ENCODE results near the gene ERC2.

ERC2 gene

DNA sequence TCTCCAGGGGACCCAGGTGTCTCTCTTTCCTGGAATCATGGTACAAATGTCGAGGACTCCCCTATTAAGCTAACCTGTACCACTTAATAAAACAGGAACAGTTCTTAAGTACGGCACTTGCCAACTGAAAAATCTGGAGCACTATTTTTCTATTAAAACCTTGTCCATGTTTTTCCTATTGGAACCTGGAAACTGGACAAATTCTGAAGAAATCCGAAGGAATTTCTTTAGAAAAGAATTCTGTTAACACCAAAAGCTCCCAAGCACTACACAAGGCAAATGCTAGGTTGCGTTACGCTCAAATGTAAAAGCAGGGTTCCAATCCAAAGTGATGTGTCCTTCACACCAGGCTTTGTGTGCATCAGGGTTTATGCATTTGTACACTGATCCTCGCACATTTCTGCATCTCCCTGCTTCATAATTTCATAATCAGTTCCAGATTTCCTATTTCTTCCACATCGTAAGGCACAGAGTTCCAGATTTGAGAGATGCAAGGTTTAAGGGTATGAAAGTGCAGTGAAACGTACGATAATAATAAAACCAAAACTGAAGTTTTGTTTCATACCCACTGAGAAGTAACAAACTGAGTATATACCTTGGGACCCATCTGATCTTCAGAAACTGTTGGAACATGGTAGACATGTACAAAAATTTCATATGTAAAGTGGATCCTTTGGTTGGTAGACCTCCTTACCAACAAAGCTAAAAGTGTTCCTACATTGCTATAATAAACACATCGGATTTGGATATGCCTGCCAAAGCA is 849.0 kb downstream of the ERC2 start:
- DNase-seq (ENCODE audit: low read depth), result peak; percentile 57
- no peak overlapping the region for H3K4me3 ChIP-seq (ENCODE audit: low read length)
- TF ChIP-seq, protein P1, sequence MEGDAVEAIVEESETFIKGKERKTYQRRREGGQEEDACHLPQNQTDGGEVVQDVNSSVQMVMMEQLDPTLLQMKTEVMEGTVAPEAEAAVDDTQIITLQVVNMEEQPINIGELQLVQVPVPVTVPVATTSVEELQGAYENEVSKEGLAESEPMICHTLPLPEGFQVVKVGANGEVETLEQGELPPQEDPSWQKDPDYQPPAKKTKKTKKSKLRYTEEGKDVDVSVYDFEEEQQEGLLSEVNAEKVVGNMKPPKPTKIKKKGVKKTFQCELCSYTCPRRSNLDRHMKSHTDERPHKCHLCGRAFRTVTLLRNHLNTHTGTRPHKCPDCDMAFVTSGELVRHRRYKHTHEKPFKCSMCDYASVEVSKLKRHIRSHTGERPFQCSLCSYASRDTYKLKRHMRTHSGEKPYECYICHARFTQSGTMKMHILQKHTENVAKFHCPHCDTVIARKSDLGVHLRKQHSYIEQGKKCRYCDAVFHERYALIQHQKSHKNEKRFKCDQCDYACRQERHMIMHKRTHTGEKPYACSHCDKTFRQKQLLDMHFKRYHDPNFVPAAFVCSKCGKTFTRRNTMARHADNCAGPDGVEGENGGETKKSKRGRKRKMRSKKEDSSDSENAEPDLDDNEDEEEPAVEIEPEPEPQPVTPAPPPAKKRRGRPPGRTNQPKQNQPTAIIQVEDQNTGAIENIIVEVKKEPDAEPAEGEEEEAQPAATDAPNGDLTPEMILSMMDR (conservative IDR thresholded peaks at IDR 0.05; ENCODE audit: low read length), result no peak

DNA sequence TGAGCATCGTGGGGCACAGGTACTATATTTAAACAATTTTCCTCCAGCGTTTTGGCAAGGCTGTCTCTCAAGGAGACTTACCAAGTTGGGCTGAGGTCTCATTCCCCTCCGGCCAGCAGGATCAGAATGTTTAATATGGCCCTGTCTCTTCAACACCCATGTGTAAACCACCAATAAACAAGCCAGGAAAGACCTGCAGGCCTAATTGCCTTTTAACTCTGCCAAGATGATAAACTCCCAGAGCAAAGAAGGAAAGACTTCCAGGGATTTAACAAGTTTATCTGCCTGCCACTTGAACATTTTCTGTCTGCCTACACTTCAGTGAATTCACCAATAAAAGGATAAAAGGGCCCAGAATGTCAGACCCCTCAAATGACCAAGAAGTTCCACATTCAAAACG is 850.9 kb downstream of the ERC2 start:
- TF ChIP-seq, protein P1 (conservative IDR thresholded peaks at IDR 0.05; ENCODE audit: low read length), result no peak
- DNase-seq (ENCODE audit: low read depth), result no peak
- no peak overlapping the region for H3K4me3 ChIP-seq (ENCODE audit: low read length)

DNA sequence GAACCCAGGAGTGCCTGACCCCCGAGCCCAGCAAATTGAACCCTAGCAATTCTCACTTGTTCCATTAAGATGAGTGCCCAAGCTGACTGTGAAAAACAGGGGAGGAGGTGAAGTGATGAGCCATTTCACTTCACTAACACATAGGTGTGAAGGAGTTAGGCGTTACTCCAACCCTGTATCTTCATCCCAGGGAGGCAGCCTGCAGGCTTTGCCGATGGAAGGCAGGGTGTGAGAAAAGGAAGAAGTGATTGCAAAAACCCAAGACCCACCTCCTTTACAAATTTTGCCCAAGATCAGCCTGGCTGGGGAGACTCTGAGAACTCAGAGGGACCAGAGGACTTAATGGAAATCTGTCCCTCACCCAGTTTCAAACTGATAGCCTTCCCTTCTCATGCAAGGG is 851.5 kb downstream of the ERC2 start:
- TF ChIP-seq, protein P1 (conservative IDR thresholded peaks at IDR 0.05; ENCODE audit: low read length), result no peak
- H3K4me3 ChIP-seq (ENCODE audit: low read length), result no peak overlapping the region
- no peak for DNase-seq (ENCODE audit: low read depth)

DNA sequence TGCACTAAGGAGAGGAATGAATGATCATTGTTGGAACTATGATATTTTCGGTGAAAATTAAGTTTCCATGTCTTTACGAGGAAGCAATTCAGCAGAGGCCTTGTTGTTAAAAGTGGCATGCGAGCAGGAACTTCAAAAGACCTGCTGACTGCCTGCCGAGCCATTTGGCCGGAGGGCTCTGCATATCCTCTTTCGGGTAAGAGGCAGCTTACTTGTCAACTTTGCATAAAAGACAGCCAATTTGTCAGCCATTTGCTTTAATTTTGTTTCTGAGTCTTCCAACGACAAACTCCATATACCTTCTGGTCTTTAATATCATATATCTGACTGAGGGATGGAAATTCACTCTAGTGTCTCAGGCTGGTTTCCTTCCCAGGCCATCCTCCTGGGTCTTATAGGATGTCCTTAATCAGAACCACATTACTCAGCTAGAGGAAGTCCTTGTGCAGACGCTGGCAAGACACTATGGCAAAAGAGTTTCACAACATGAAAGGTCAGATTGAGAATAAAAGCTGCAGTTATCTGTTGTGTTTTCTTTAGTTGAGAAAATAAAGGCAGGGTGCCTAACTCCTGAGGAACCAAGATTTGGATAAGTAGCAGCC is 852.5 kb downstream of the ERC2 start:
- TF ChIP-seq, protein P1 (conservative IDR thresholded peaks at IDR 0.05; ENCODE audit: low read length), result no peak
- no peak overlapping the region for H3K4me3 ChIP-seq (ENCODE audit: low read length)
- peak; percentile 38 for DNase-seq (ENCODE audit: low read depth)

DNA sequence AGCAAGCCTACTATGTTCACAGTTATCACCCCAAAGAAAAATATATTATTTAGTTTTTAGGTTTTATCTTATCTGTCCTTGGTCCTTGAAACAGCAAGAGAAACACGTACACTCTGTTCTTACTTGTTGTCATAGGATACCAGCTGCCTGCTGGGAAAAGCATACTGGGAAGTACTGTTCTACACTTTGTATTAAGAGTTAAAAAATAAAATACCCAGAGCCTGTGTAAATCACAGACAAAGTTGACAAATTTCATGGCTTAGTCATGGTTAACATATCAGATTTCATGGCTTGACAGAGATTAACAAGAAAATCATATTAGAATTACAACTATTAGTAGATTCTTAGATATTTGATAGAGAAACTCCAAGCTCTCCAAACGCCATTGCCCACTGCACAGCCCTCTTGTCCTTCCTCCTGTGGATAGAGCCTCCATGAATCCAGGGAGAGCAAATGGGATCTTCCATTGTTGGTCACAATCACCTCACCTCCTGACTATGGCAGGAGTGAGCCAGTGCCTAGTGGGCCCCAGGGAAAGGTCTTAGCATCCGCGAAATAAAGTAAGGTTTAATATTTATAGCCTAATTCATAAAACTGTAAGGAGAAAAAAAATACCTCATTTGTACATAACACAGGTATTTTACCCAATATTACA is 853.1 kb downstream of the ERC2 start:
- TF ChIP-seq, protein P1 (conservative IDR thresholded peaks at IDR 0.05; ENCODE audit: low read length), result no peak

DNA sequence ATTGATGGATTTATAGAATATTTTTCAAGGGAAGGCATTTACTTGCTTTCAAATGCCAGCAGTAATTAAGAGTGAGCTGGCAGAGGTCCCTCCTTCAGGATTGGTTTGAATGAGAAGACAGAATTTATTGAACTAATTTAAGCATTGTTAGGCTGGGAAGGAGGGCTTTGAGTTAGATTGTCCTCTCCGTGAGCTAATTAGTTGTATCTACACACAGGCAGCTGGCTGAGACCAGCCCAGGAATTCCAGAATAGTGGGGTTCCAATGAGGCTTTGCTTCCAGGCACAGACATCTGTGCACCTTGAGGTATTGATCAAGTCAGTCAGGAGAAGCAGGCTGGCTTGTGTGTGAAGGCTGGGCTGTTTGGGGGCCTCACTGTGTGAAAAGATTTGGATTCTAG is 857.1 kb downstream of the ERC2 start:
- DNase-seq (ENCODE audit: low read depth), result no peak
- no peak overlapping the region for H3K4me3 ChIP-seq (ENCODE audit: low read length)
- TF ChIP-seq, protein P1 (conservative IDR thresholded peaks at IDR 0.05; ENCODE audit: low read length), result no peak

More for the DNA sequence above, 853.1 kb downstream of the ERC2 start:
- no peak overlapping the region for H3K4me3 ChIP-seq (ENCODE audit: low read length)
- DNase-seq (ENCODE audit: low read depth), result no peak
